HG03342 (cell line): Measurements from ENCODE around the gene TRIM32.

Source experiments
- ATAC-seq: cut with Tn5 transposase; IDR thresholded peaks from one replicate; pipeline ENCODE4 v1.9.1; 2021; ENCODE audit warnings: mild to moderate bottlenecking, moderate library complexity; ENCODE audit not compliant: unreplicated experiment

Gene TRIM32, protein sequence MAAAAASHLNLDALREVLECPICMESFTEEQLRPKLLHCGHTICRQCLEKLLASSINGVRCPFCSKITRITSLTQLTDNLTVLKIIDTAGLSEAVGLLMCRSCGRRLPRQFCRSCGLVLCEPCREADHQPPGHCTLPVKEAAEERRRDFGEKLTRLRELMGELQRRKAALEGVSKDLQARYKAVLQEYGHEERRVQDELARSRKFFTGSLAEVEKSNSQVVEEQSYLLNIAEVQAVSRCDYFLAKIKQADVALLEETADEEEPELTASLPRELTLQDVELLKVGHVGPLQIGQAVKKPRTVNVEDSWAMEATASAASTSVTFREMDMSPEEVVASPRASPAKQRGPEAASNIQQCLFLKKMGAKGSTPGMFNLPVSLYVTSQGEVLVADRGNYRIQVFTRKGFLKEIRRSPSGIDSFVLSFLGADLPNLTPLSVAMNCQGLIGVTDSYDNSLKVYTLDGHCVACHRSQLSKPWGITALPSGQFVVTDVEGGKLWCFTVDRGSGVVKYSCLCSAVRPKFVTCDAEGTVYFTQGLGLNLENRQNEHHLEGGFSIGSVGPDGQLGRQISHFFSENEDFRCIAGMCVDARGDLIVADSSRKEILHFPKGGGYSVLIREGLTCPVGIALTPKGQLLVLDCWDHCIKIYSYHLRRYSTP

GRCh38 chr9:116687074-116687753 lies at the start of gene TRIM32:
TSS of gene TRIM32 (plus strand) at chr9:116687305. CDS start at chr9:116697743, 10,438 bp downstream.
- peak; percentile 99 for ATAC-seq

- ATAC-seq: no peak
Observed at GRCh38 chr9:116639251-116639741, 47.8 kb upstream of the TRIM32 start.

- ATAC-seq: no peak
Observed at GRCh38 chr9:116641292-116642059, 45.6 kb upstream of the TRIM32 start.

DNA sequence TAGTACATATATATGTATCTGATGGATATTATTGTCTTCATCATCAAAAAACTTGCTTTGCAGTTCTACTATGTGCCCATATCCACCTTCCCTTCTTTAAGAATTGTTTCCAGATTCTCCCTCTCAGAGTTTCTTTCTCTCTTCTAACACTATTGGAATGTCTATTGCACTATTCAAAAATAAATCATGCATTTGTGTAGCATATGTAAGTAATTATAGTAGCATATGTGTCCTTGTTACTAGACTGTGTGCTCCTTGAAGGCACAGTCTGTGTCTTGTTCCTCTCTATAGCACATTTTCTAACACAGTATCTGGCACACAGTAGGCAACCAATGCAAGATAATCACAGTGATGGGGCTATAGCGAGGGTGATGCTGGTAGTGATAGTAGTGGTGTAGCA lies 43.4 kb upstream of the TRIM32 start:
- no peak for ATAC-seq

DNA sequence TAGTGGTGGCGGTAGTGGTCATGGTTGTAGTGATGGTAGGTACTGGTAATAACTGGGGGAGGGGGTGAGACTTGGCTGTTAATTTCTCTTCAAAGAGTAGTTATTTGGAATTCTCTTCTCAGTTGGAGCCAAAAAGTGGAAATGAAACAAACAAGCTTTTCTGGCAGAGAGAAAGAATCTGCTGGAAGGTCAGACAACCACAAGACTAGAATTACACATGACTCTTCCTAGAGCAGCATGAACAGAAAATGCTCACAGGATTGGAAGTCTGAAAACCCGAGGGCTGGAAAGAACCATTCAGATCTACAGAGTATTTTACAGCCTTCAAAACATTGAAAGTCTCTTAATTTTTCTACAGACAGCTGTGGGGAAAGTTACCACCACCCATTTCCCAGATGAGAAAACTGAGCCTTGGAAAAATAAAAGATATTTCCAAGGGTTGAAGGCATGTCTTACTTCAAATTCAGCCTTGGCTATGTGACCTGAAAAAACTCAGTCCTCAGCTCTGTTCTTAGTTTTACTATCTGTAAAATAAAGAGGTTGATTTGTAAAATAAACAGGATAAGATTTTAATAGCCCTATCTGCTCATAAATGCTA lies 42.9 kb upstream of the TRIM32 start:
- ATAC-seq: no peak

- no peak for ATAC-seq
Observed at GRCh38 chr9:116646661-116647514, 40.2 kb upstream of the TRIM32 start.

DNA sequence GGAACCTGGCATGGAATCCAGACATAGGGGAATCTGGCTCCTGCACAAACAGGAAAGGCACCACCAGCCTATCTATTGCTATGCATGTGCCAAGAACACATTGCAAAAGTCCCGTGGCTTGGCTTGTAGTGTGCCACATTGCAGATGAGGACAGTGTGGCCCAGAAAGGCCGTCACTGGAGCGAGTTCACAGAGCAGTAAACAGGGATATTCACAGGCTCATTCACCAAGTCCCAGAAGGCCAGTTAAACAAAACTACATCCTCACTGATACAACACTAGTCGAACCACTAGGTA lies 39.6 kb upstream of the TRIM32 start:
- no peak for ATAC-seq

DNA sequence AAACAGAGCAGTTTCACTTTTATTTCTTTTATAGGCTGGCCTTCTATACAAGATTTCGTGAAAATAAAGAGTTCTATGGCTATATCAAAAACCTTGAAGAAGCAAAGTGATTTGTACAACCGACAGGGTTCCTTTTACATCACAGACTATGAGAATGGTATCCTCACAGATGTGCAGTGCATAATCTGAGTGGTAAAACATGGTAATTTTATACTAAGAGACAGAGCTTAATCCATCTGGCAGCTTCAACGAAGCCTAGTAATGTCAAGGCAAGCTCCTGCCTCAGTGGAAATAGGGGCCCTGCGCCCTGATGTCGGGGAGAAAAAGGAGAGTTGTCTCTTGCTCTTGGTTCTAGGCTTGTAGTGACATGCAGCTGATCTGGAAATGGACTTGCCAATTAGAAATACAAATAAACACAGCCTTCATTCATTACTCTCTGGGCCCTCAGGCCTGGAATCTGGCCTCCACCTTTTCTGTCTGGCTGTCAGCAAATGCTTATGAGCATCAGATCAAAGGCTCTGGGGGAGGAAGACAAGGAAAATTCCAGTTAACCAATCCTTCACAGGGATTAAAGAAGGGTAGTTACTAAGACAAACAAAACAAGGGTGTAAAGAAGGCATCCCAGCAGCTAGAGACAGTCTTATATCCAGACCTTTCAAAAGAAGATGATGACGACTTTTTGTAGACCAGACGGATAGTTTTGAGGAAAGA lies 33.6 kb upstream of the TRIM32 start:
- no peak for ATAC-seq

DNA sequence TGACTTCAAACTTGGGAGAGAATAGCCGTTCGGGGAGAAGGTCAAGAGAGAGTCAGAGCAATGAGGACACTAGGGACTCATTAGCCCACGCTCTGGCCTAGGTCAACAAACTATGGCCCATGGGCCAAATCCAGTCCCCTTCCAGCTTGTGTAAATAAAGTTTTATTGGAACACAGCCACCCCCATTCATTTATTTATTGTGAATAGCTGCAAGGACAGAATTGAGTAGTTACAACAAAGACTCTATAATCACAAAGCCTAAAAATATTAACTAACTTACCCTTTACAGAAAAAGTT lies 33.1 kb upstream of the TRIM32 start:
- no peak for ATAC-seq

GRCh38 chr9:116656501-116656971 lies 30.6 kb upstream of the TRIM32 start:
- no peak for ATAC-seq

DNA sequence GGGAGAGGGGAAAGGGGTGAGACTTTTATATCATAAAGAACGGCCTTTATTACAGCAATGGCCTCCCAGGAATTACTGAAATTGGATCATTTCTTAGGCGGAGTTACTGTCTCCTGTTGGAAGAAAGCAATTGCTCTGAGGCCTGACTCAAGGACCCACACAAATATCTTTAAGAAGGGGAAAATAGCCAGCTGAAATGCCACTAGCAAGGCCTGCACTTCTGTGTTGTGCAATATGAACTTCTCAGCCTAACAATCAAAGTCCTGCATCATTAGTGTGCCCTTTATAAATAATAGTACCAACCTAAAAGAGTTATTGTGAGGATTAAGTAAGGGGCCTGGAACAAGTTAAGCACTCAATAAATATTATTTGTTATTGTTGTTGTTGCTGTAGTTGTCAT lies 30.1 kb upstream of the TRIM32 start:
- ATAC-seq: no peak

DNA sequence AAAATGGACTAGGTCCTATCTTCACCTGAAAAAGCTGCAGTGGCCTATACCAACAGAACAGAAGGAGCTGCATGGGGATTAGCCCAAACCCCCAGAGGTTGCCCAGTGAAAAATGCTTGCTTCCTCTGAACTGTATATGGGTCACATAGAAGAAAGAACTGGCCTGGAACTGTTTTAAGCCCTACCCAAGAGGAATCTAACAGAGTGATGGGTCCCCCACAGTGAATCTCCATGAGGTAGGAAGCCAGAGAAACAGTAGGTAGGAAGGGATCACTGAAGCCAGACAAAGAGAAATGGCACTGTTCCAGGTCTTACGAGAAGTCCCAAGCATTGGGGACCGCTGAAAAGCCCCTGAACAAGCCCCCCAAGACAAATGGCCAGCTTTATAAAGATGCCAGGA lies 28.8 kb upstream of the TRIM32 start:
- no peak for ATAC-seq

DNA sequence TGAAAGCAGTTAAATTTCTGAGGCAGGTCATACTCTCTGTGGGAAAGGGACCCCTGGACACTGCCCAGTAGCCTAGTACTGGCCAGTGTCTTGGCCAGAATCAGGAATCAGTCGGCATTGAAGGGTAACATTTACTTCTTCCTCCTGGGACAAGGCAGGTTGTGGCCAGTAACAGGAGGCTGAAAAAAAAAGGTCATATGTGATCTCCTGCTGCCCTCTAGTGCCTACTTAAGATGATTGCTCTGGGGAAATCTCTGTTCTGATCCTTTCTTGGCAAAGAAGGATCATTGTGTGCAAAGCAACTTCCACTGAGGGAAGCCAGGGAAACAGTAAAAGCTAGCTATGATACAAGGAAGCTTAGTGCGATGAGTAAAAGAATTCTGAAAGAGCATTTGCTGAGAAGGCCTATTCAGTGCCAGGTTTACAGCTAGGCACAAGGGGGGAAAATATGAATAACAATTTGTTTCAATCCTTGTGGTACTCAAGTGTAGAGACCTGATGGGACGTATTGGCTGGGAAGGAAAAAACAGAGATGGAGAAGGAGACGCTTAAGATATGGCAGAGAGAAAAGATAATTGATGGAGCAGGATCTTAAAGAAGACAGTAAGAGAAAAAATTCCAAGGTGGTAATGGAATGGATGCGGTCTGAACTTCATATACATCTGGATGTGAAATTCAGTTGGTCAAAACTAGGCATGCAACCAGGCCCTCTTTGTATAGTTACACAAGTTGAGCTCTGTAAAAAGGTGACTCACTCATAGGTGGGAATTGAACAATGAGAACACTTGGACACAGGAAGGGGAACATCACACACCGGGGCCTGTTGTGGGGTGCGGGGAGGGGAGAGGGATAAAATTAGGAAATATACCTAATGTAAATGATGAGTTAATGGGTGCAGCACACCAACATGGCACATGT lies 25.8 kb upstream of the TRIM32 start:
- ATAC-seq: peak; percentile 88

GRCh38 chr9:116662646-116663310 lies 24.3 kb upstream of the TRIM32 start:
- ATAC-seq: no peak

DNA sequence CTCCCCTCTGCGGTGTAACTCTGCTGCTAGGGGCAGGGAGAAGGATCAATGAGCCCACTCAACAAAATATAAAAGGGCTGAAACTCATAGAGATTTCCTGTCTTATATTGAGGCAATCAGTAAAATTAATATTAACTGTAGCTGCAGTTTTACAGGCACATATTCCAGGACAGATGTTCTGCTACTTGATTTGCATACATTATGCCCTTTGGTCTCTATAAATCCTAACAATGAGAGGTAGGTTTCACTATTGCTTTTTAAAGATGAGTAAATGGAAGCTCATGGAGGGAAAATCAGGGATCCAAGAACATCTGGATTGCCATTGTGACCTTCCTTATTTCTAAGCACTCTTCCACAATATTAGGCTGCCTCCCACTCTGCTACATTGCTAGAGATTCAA lies 23.5 kb upstream of the TRIM32 start:
- ATAC-seq: no peak

DNA sequence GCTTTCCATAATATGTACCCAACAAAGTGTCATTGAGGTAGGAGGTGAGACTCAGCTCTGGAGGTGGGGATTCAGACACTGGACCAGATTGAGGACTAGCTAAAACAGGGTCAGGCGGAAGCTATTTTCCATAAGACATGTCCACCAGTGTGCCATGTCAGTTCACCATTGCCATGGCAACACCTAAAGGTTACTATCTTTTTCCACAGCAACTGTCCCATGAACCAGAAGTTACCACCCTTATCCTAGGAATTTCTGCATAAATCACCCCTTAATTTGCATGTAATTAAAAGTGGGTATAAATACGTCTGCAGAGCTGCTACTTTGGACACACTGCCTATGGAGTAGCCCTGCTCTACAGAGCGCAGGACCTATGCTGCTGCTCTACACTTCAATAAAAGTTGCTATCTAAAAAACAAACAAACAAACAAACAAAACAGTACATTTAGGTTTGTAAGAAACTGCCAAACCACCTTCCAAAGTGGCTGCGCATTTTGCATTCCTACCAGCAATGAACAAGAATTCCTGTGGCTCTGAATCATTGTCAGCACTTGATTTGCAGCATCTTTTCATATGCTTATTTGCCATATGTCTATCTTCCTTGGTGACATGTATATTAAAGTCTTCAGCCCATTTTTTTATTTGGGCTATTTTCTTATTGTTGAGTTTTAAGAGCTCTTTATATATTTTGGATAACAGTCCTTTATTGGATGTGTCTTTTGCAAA lies 18.0 kb upstream of the TRIM32 start:
- ATAC-seq: no peak

DNA sequence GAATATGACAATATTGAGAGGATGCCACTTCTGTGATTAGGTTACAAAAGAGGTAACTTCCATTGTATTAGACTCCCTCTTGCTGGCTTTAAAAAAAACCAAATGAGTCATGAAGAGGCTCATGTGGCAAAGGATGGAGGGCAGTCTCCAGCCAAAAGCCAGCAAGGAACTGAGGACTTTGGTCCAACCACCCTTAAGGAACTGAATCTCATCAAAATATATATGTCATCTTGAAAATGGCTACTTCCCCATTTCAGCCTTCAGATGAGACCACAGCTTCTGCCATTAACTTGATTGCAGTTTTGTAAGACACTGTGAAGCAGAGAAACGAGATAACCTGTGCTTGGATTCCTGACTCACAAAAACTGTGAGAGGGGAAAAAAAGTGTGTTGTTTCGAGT lies 15.5 kb upstream of the TRIM32 start:
- ATAC-seq: peak; percentile 59
